Activated CD4-positive, alpha-beta memory T cell treated with anti-CD3 and anti-CD28 coated beads, Interleukin-2, amount 10 ng/mL, durations not matched to agents 7 days and 5 days (primary cell): ENCODE measurements around the gene SHISA5. TPM values are rescaled to one million over a fixed set of nuclear protein-coding genes. Genes with fewer than 3 reads are reported as not detected.
"Not testable (repeated sequence)": the region's sequence is repeated elsewhere in the genome, so short reads cannot be mapped to it uniquely, and the experiment has no call there.

Experiments used
- CTCF ChIA-PET: fragments of 350-600 bp; sonication (Branson Sonifier 250); formaldehyde crosslinking; loops from one replicate; lab custom pipeline; 2021; ENCODE audit warnings: antibody characterized with exemption, inconsistent platforms; lab: Charles Lee
- POLR2A ChIA-PET: fragments of 350-600 bp; sonication (Branson Sonifier 250); formaldehyde crosslinking; loops from one replicate; lab custom pipeline; 2021; ENCODE audit warnings: antibody characterized with exemption; lab: Charles Lee
- DNase-seq: peaks from one replicate; pipeline ENCODE4 v3.0.0-alpha.2; 2020
- H3K27ac Mint-ChIP-seq: one replicate; pipeline ENCODE4 v1.8.0; 2021; ENCODE audit warnings: mild to moderate bottlenecking, mixed read lengths
- H3K27me3 Mint-ChIP-seq: one replicate; pipeline ENCODE4 v1.8.0; 2021; ENCODE audit warnings: mixed read lengths
- H3K36me3 Mint-ChIP-seq: one replicate; pipeline ENCODE4 v1.8.0; 2021; ENCODE audit warnings: low read depth, mixed read lengths
- H3K4me1 Mint-ChIP-seq: one replicate; pipeline ENCODE4 v1.8.0; 2021; ENCODE audit warnings: mixed read lengths
- H3K4me3 Mint-ChIP-seq: one replicate; pipeline ENCODE4 v1.8.0; 2021; ENCODE audit warnings: mild to moderate bottlenecking, mixed read lengths
- H3K9me3 Mint-ChIP-seq: one replicate; pipeline ENCODE4 v1.8.0; 2021; ENCODE audit warnings: mixed read lengths
- total RNA-seq, 2 experiments: library from RNA; stranded (reverse); gene quantifications; one replicate each; pipeline ENCODE4 v1.2.3, GENCODE V29; 2021

SHISA5 gene
- total RNA-seq, 2 experiments from 2014 or later, result 336 to 337 TPM

GRCh38 chr3:48500656-48501055 is 3.3 kb downstream of the SHISA5 start:
- Mint-ChIP-seq H3K27me3 (no peaks in the 10 kb centered on the region), H3K4me1 (peaks cover 49% of the 10 kb centered on the region), H3K27ac (no peak overlapping the region), H3K9me3 (no peaks in the 10 kb centered on the region), H3K36me3 (peaks cover 39% of the 10 kb centered on the region), H3K4me3 (no peak overlapping the region)
- ChIA-PET POLR2A (interaction anchor here (0.8 to 1.3 kb wide), 4 partner anchors 28 to 61 kb away, joined by 3 to 4 read pairs (median 3); partner anchors contain the start of genes ATRIP and CCDC51), CTCF (interaction anchor here (2.6 kb wide), 1 partner anchor 65 kb away, joined by 7 read pairs; no protein-coding TSS in a partner anchor)
- no peak for DNase-seq

DNA sequence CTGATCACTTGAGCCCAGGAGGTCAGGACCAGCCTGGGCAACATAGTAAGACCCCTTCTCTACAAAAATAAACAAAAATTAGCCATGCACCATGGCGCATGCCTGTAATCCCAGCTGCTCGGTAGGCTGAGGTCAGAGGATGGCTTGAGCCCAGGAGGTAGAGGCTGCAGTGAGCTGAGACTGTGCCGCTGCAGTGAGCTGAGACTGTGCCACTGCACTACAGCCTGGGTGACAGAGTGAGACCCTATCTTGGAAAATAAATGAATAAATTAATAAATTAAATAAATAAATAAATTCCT is 10.8 kb downstream of the SHISA5 start:
- H3K36me3 Mint-ChIP-seq, result peaks cover 27% of the 10 kb centered on the region
- H3K27ac Mint-ChIP-seq, result no peak overlapping the region
- no peaks in the 10 kb centered on the region for H3K27me3 Mint-ChIP-seq

DNA sequence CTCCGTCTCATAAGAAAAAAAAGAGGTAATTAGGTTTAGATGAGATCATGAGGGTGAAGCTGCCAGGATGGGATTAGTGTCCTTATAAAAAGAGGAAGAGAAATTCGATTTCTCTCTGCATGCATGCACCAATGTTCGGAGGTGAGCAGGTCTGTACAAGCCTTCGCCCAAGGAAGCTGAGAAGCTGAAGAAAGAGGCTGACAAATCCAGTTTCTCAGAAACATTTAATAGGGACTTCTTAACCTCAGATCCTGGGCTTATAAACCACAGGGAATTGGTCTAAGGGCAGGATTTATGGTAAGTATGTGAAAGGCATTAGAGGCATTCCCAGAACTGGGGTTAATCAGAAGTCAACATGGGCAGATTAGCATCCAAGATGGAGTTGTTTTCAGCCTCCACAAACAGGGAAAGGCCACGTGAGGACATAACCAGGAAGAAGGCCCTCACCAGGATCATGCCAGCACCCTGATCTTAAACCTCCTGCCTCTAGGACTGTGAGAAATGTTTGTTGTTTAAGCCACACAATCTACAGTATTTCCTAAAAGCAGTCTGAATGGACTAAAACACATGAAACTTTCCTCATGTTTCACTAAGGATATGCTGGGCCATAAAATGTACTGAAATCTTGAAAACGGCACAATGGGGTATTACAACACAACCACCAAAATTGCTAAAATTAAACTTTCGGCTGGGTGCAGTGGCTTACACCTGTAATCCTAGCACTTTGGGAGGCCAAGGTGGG is 11.3 kb downstream of the SHISA5 start:
- peaks cover 1% of the 10 kb centered on the region for H3K4me1 Mint-ChIP-seq
- H3K27ac Mint-ChIP-seq, result no peak overlapping the region
- H3K27me3 Mint-ChIP-seq, result no peaks in the 10 kb centered on the region
- H3K4me3 Mint-ChIP-seq, result no peak overlapping the region
- ChIA-PET CTCF (no interaction called here), POLR2A (no interaction called here)
- DNase-seq, result no peak
- peaks cover 23% of the 10 kb centered on the region for H3K36me3 Mint-ChIP-seq
- H3K9me3 Mint-ChIP-seq, result no peaks in the 10 kb centered on the region

More for the DNA sequence above, 10.8 kb downstream of the SHISA5 start:
- no peak for DNase-seq
- peaks cover 2% of the 10 kb centered on the region for H3K4me1 Mint-ChIP-seq
- POLR2A ChIA-PET, result no interaction called here
- CTCF ChIA-PET, result no interaction called here
- H3K9me3 Mint-ChIP-seq, result no peaks in the 10 kb centered on the region
- H3K4me3 Mint-ChIP-seq, result no peak overlapping the region

DNA sequence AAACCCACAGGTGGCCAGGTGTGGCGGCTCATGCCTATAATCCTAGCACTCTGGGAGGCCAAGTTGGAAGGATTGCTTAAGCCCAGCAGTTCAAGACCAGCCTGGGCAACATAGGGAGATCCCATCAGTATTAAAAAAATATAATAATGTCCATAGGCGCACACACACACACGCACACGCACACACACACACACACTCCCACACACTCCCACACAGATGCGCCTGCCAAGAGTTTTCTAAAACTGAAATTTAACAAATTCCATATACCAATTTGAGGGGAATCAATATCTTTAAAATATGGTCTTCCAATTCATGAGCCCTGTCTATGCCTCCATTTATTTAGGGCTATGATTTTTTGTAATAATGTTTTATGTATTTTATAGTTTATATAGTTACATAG is 17.0 kb downstream of the SHISA5 start:
- Mint-ChIP-seq H3K4me1 (peaks cover 1% of the 10 kb centered on the region), H3K9me3 (no peaks in the 10 kb centered on the region), H3K27ac (no peak overlapping the region), H3K27me3 (no peaks in the 10 kb centered on the region), H3K4me3 (no peak overlapping the region), H3K36me3 (peaks cover 3% of the 10 kb centered on the region)
- POLR2A ChIA-PET, result no interaction called here
- CTCF ChIA-PET, result interaction anchor here (0.9 kb wide), 1 partner anchor 51 kb away, joined by 3 read pairs; no protein-coding TSS in a partner anchor
- no peak for DNase-seq

GRCh38 chr3:48482822-48483221 is 21.2 kb downstream of the SHISA5 start:
- ChIA-PET POLR2A (interaction anchor here (1.1 to 1.4 kb wide), 3 partner anchors 10 to 22 kb away, joined by 3 to 10 read pairs (median 5); no protein-coding TSS in a partner anchor), CTCF (interaction anchor here (1.1 to 1.8 kb wide), 2 partner anchors 10 to 46 kb away, joined by 4 to 14 read pairs; no protein-coding TSS in a partner anchor)
- not testable (repeated sequence) for H3K27me3 Mint-ChIP-seq, H3K27ac Mint-ChIP-seq, H3K9me3 Mint-ChIP-seq, H3K4me3 Mint-ChIP-seq, DNase-seq
- H3K4me1 Mint-ChIP-seq, result peaks cover 21% of the 10 kb centered on the region
- peaks cover 14% of the 10 kb centered on the region for H3K36me3 Mint-ChIP-seq

DNA sequence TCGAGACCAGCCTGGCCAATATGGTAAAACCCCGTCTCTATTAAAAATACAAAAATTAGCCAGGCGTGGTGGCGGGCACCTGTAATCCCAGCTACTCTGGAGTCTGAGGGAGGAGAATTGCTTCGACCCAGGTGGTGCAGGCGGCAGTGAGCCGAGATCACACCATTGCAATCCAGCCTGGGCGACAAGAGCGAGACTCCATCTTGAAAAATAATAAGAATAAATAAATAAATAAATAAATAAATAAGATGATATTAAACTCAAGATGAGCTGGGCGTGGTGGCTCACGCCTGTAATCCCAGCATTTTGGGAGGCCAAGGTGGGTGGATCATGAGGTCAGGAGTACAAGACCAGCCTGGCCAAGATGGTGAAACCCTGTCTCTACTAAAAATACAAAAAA is 23.1 kb downstream of the SHISA5 start:
- H3K4me3 Mint-ChIP-seq, H3K9me3 Mint-ChIP-seq, H3K27ac Mint-ChIP-seq, DNase-seq, H3K27me3 Mint-ChIP-seq, CTCF ChIA-PET: not testable (repeated sequence)
- Mint-ChIP-seq H3K36me3 (peaks cover 22% of the 10 kb centered on the region), H3K4me1 (peaks cover 38% of the 10 kb centered on the region)
- POLR2A ChIA-PET, result interaction anchor here (1.2 to 1.3 kb wide), 2 partner anchors 14 to 26 kb away, joined by 3 to 4 read pairs; no protein-coding TSS in a partner anchor

DNA sequence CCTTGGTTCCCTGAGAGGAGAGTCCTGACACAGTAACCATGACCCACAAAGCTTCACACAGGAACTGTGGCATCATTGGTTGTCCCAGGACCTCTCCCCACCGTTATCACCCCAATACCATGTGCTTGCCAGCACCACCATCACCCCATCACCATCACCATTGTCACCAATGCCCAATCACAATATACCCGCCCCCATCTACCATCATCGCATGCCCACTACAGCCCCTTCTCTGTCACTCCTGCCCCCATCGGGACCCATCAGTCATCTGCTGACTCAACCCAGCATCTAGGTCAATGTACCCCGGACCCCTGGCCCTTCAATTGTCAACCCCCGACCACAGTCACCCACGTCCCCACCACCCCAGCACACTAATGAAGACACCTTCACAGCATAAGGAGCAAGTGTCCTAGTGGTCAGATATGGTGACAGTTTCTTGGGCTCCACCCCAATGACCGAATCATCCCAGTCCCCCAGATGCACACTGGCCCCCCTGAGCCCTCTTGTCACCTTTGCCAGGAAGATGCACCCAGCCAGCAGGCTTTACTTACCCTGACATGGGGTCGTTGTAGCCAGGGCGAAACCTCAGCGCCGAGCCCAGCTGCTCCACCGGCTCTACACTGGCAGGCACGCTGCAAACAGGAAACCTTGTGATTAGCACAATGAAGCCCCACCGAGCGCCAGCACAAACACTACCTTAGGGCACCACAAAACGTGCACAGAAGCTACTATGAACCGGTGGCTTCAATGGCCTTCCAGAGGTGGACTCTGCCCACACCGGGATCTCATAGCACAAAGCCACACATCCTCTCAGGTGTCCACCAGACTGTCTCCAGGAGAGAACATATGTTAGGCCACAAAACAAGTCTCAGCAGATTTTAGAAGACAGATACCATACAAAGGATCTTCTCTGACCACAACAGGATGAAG is 25.1 kb downstream of the SHISA5 start:
- Mint-ChIP-seq H3K27ac (peak overlapping the region; percentile 98), H3K4me3 (peak overlapping the region; percentile 86), H3K27me3 (no peaks in the 10 kb centered on the region), H3K4me1 (peaks cover 51% of the 10 kb centered on the region), H3K36me3 (peaks cover 34% of the 10 kb centered on the region), H3K9me3 (no peaks in the 10 kb centered on the region)
- peak; percentile 75 for DNase-seq
- POLR2A ChIA-PET, result interaction anchor here (0.8 to 6.1 kb wide), 8 partner anchors 9 to 543 kb away, joined by 3 to 57 read pairs (median 5); partner anchors contain the start of genes ATRIP, CCDC51, NDUFAF3 and TMA7
- CTCF ChIA-PET, result interaction anchor here (1.2 to 4.9 kb wide), 4 partner anchors 40 to 70 kb away, joined by 3 to 25 read pairs (median 4); partner anchors contain the start of genes CCDC51 and TMA7

DNA sequence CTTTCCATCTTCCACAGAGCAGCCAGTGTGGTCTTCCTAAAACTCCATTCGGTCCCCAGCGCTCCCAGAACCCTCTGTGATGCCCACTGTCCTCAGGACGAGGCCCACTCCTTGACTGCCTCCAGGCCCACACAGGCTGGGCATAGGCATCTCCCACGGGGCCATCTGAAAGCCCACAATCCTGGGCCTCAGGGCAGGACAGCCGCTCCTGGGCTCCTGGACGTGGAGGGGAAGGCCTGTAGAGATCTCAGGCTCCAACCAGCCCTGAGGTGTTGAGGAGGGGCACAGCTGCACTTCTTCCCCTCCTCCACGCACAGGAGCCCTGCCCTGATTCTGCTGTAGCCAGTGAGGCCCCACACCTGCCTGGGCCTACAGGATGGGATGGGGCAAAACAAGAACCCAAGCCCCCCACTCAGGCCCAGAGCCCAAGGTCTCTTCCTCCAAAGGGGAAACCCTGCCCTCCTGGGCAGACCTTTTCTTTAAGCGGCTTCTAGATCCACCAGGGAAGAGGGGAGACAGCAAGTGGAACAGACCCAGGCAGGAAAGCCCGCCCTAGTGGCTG is 25.9 kb downstream of the SHISA5 start:
- H3K9me3 Mint-ChIP-seq, result no peaks in the 10 kb centered on the region
- peaks cover 37% of the 10 kb centered on the region for H3K36me3 Mint-ChIP-seq
- H3K4me1 Mint-ChIP-seq, result peaks cover 59% of the 10 kb centered on the region
- H3K27ac Mint-ChIP-seq, result peak overlapping the region; percentile 98
- H3K4me3 Mint-ChIP-seq, result peak overlapping the region; percentile 86
- ChIA-PET POLR2A (interaction anchor here (0.6 to 6.1 kb wide), 6 partner anchors 11 to 38 kb away, joined by 3 to 57 read pairs (median 6); partner anchors contain the start of genes ATRIP, CCDC51 and TMA7), CTCF (interaction anchor here (2.0 to 4.9 kb wide), 2 partner anchors 42 to 71 kb away, joined by 5 to 25 read pairs; no protein-coding TSS in a partner anchor)
- DNase-seq, result no peak
- no peaks in the 10 kb centered on the region for H3K27me3 Mint-ChIP-seq

- ChIA-PET CTCF (interaction anchor here (0.6 to 4.9 kb wide), 3 partner anchors 40 to 73 kb away, joined by 3 to 25 read pairs (median 3); no protein-coding TSS in a partner anchor), POLR2A (interaction anchor here (6.1 kb wide), 1 partner anchor 9 kb away, joined by 57 read pairs; a partner anchor contains a TSS)
- peaks cover 37% of the 10 kb centered on the region for H3K36me3 Mint-ChIP-seq
- H3K27ac Mint-ChIP-seq, result peak overlapping the region; percentile 59
- DNase-seq, result no peak
- H3K9me3 Mint-ChIP-seq, result no peaks in the 10 kb centered on the region
- peak overlapping the region; percentile 46 for H3K4me3 Mint-ChIP-seq
- H3K27me3 Mint-ChIP-seq, result no peaks in the 10 kb centered on the region
- H3K4me1 Mint-ChIP-seq, result peaks cover 62% of the 10 kb centered on the region
These were observed 27.4 kb downstream of the SHISA5 start for GRCh38 chr3:48476426-48477053.

- CTCF ChIA-PET, result interaction anchor here (3.6 kb wide), 1 partner anchor 83 kb away, joined by 23 read pairs; the partner anchor contains the start of gene PFKFB4
- peaks cover 38% of the 10 kb centered on the region for H3K36me3 Mint-ChIP-seq
- H3K4me3 Mint-ChIP-seq, result no peak overlapping the region
- H3K27ac Mint-ChIP-seq, result peak overlapping the region; percentile 81
- POLR2A ChIA-PET, result interaction anchor here (6.1 kb wide), 1 partner anchor 8 kb away, joined by 57 read pairs; a partner anchor contains a TSS
- no peak for DNase-seq
- no peaks in the 10 kb centered on the region for H3K27me3 Mint-ChIP-seq
- no peaks in the 10 kb centered on the region for H3K9me3 Mint-ChIP-seq
- H3K4me1 Mint-ChIP-seq, result peaks cover 70% of the 10 kb centered on the region
These were observed 28.8 kb downstream of the SHISA5 start for GRCh38 chr3:48475188-48475587.

- ChIA-PET CTCF (interaction anchor here (0.5 to 3.6 kb wide), 4 partner anchors 22 to 83 kb away, joined by 3 to 23 read pairs (median 3); partner anchors contain the start of genes CCDC51, PFKFB4 and TMA7), POLR2A (interaction anchor here (1.8 to 6.1 kb wide), 4 partner anchors 7 to 71 kb away, joined by 4 to 57 read pairs (median 40); partner anchors contain the start of genes ATRIP and SHISA5)
- no peaks in the 10 kb centered on the region for H3K27me3 Mint-ChIP-seq
- no peak overlapping the region for H3K4me3 Mint-ChIP-seq
- H3K36me3 Mint-ChIP-seq, result peaks cover 41% of the 10 kb centered on the region
- no peaks in the 10 kb centered on the region for H3K9me3 Mint-ChIP-seq
- peaks cover 72% of the 10 kb centered on the region for H3K4me1 Mint-ChIP-seq
- no peak for DNase-seq
- peak overlapping the region; percentile 81 for H3K27ac Mint-ChIP-seq
These were observed 29.4 kb downstream of the SHISA5 start for GRCh38 chr3:48474619-48475018.
